PC-3 (cell line): ENCODE results near the gene JARID2. TPM values are rescaled to one million over a fixed set of nuclear protein-coding genes. Genes with fewer than 3 reads are reported as not detected.

Experiments used
- ATAC-seq: fragments of 200-7000 bp; cut with Tn5 transposase; 2 replicates; pipeline ENCODE4 v1.9.1; 2020; ENCODE audit warnings: mild to moderate bottlenecking, moderate library complexity
- BruUV-seq: library from RNA; stranded (reverse); fragments of 400-500 nt; replicated peaks from 2 replicates; lab custom pipeline; 2021; lab: Mats Ljungman, UMichigan
- CTCF ChIA-PET: fragments of 300-600 bp; sonication (Branson Sonifier 250); formaldehyde crosslinking; loops from one replicate; lab custom pipeline; 2022; ENCODE audit warnings: antibody characterized with exemption; lab: Charles Lee
- POLR2A ChIA-PET: fragments of 300-600 bp; sonication (Branson Sonifier 250); formaldehyde crosslinking; loops from one replicate; lab custom pipeline; 2022; ENCODE audit warnings: antibody characterized with exemption; ENCODE audit not compliant: unreplicated experiment; lab: Charles Lee
- DNase-seq: peaks from one replicate; pipeline ENCODE4 v3.0.0-alpha.2; 2015
- H2AFZ ChIP-seq: fragments of 300-600 bp; sonication (generic); 2 replicates; pipeline ENCODE4 v1.6.0; 2016; ENCODE audit warnings: antibody characterized with exemption, low read length
- H3F3A ChIP-seq: fragments of 300-600 bp; sonication (generic); one replicate; pipeline ENCODE4 v1.6.0; 2017; ENCODE audit warnings: antibody characterized with exemption, low read length, control low read depth, mild to moderate bottlenecking; ENCODE audit not compliant: unreplicated experiment
- H3K27ac ChIP-seq: fragments of 300-600 bp; sonication (generic); 2 replicates; pipeline ENCODE4 v1.5.1; 2016; ENCODE audit warnings: mild to moderate bottlenecking, low read length
- H3K27me3 ChIP-seq: fragments of 300-600 bp; sonication (generic); 2 replicates; pipeline ENCODE4 v1.6.1; 2016; ENCODE audit warnings: low read length, mixed read lengths
- H3K36me3 ChIP-seq: fragments of 300-600 bp; sonication (generic); 2 replicates; pipeline ENCODE4 v1.6.1; 2016; ENCODE audit warnings: low read depth, mixed run types, low read length, mixed read lengths
- H3K4me1 ChIP-seq: fragments of 300-600 bp; sonication (generic); 2 replicates; pipeline ENCODE4 v1.5.1; 2016; ENCODE audit warnings: low read length; ENCODE audit not compliant: insufficient read depth
- H3K4me2 ChIP-seq: fragments of 300-600 bp; sonication (generic); 2 replicates; pipeline ENCODE4 v1.6.0; 2016; ENCODE audit warnings: low read length
- H3K4me3 ChIP-seq: fragments of 300-600 bp; sonication (generic); 2 replicates; pipeline ENCODE4 v1.5.1; 2016; ENCODE audit warnings: mild to moderate bottlenecking, low read length, mixed read lengths
- H3K79me2 ChIP-seq: fragments of 300-600 bp; sonication (generic); 2 replicates; pipeline ENCODE4 v1.6.1; 2017; ENCODE audit warnings: low read length, mixed read lengths
- H3K9ac ChIP-seq: fragments of 300-600 bp; sonication (generic); 2 replicates; pipeline ENCODE4 v1.6.0; 2016; ENCODE audit warnings: mild to moderate bottlenecking, low read length
- H3K9me2 ChIP-seq: fragments of 300-600 bp; sonication (generic); replicated peaks from 2 replicates; pipeline ENCODE4 v1.6.1; 2016; ENCODE audit warnings: mixed run types, low read length, mixed read lengths
- H3K9me3 ChIP-seq: fragments of 300-600 bp; sonication (generic); 2 replicates; pipeline ENCODE4 v1.6.1; 2016; ENCODE audit warnings: low read length, mixed read lengths
- H4K20me1 ChIP-seq: fragments of 300-600 bp; sonication (generic); 2 replicates; pipeline ENCODE4 v1.6.1; 2016; ENCODE audit warnings: low read length, mixed read lengths
- EZH2 ChIP-seq: fragments of 300-600 bp; sonication (generic); IDR thresholded peaks from one replicate; pipeline ENCODE4 v1.6.1; 2017; ENCODE audit warnings: antibody characterized with exemption, mild to moderate bottlenecking, low read length; ENCODE audit not compliant: unreplicated experiment
- EZH2phosphoT487 ChIP-seq: fragments of 300-600 bp; sonication (generic); IDR thresholded peaks from 2 replicates; pipeline ENCODE4 v1.6.1; 2018; ENCODE audit warnings: mild to moderate bottlenecking, antibody characterized with exemption, low read length, borderline replicate concordance
- intact Hi-C: fragments of 100-400 bp; cut with micrococcal nuclease; formaldehyde crosslinking; loops from 2 replicates; pipeline ENCODE4 v1.9.0; 2023
- total RNA-seq: library from RNA; depleted of rRNA; stranded (reverse); fragments of >200 nt; gene quantifications from 2 replicates; pipeline ENCODE4 v1.2.3, GENCODE V29; 2014
- TF ChIP-seq, protein P1 (sequence below): fragments of 300-600 bp; sonication (generic); conservative IDR thresholded peaks from 2 replicates; pipeline ENCODE4 v1.5.1; 2017; ENCODE audit warnings: antibody characterized with exemption, low read depth, mild to moderate bottlenecking, low read length

Gene JARID2
- total RNA-seq, 1 experiment from 2014 or later: 11.0 TPM

DNA sequence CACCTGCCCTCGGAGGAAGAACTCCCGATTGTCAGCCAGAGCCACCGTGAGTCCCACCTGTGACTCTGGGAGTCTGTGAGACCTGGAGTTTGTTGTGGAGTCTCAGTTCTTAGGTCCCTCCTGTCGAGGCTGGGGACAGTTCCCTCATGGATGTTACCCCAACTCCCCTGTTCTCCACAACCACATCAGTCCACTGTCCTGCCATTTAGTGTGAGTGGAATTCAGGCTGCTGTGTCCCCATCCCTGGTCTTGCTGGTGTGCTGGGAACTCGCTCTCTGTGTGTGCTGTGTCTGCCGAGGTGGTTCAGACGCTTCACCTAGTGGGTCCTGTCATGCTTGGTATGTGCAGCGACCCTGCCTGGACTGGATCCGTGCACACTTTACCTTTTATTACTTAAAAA lies 253.7 kb downstream of the JARID2 start:
- Histone ChIP-seq H3K9me3 (no peaks in the 10 kb centered on the region), H3K36me3 (peaks cover 9% of the 10 kb centered on the region; the same call in 1 of the 2 replicates), H3K4me2 (no peak overlapping the region), H3K9ac (no peak overlapping the region), H3K27ac (no peak overlapping the region), H4K20me1 (no peaks in the 10 kb centered on the region), H3K4me1 (peaks cover 18% of the 10 kb centered on the region), H3K79me2 (no peaks in the 10 kb centered on the region), H3K27me3 (no peaks in the 10 kb centered on the region), H2AFZ (no peak overlapping the region), H3F3A (no peaks in the 10 kb centered on the region), H3K9me2 (no peaks in the 10 kb centered on the region), H3K4me3 (no peak overlapping the region)
- TF ChIP-seq, protein P1, sequence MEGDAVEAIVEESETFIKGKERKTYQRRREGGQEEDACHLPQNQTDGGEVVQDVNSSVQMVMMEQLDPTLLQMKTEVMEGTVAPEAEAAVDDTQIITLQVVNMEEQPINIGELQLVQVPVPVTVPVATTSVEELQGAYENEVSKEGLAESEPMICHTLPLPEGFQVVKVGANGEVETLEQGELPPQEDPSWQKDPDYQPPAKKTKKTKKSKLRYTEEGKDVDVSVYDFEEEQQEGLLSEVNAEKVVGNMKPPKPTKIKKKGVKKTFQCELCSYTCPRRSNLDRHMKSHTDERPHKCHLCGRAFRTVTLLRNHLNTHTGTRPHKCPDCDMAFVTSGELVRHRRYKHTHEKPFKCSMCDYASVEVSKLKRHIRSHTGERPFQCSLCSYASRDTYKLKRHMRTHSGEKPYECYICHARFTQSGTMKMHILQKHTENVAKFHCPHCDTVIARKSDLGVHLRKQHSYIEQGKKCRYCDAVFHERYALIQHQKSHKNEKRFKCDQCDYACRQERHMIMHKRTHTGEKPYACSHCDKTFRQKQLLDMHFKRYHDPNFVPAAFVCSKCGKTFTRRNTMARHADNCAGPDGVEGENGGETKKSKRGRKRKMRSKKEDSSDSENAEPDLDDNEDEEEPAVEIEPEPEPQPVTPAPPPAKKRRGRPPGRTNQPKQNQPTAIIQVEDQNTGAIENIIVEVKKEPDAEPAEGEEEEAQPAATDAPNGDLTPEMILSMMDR: no peak
- no peak for TF ChIP-seq EZH2
- TF ChIP-seq EZH2phosphoT487: no peak
- POLR2A ChIA-PET: no interaction called here
- DNase-seq (no peak), ATAC-seq (no peak)
- BruUV-seq: no TSS peak
- intact Hi-C loops: loop anchor here (10.0 kb wide), 1 partner anchor 95 kb away; no protein-coding TSS in a partner anchor
- CTCF ChIA-PET: no interaction called here

DNA sequence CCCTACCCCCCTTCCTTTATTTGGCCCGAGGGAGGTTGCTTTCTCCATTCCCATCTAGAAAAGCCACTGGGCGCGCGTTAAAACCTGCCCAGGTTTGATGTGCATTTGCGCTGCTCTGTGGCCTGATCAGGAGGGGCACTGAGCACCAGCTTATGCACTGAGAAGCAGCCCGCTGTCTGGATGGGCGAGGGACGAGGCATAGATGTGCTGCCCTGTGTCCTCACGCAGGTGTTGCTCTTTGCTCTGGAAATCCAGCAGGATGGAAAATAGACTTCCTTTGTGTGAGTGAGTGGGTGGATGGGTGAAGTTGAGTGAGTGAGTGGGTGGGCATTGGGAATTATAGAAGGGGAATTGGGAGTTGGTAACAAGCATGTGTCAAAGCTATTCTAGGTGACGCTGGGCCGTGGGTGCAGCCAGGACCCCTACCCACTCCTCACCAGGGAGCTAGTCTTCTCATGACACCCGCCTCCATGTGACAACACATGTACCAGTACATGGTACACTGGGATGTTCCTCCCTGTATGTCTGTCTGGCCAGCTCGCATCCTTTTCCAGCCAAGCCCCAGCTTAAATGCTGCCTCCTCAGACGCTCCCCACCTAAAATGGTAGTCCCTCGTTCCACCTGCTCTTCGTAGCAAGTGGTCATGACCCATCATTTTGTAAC lies 254.3 kb downstream of the JARID2 start:
- DNase-seq (no peak), ATAC-seq (no peak)
- no peak overlapping the region for H3K4me2 ChIP-seq
- H3K9ac ChIP-seq: no peak overlapping the region
- H3K36me3 ChIP-seq: peaks cover 9% of the 10 kb centered on the region; the same call in 1 of the 2 replicates
- H3K27me3 ChIP-seq: no peaks in the 10 kb centered on the region
- ChIA-PET CTCF (no interaction called here), POLR2A (no interaction called here)
- H3F3A ChIP-seq: no peaks in the 10 kb centered on the region
- no peaks in the 10 kb centered on the region for H3K9me3 ChIP-seq
- H3K9me2 ChIP-seq: no peaks in the 10 kb centered on the region
- TF ChIP-seq, protein P1: no peak
- no peak for TF ChIP-seq EZH2
- TF ChIP-seq EZH2phosphoT487: no peak
- H4K20me1 ChIP-seq: no peaks in the 10 kb centered on the region
- H3K4me1 ChIP-seq: peaks cover 20% of the 10 kb centered on the region
- BruUV-seq: no TSS peak
- no peaks in the 10 kb centered on the region for H3K79me2 ChIP-seq
- no peak overlapping the region for H2AFZ ChIP-seq
- intact Hi-C loops: no loop called here
- no peak overlapping the region for H3K4me3 ChIP-seq
- H3K27ac ChIP-seq: no peak overlapping the region
